Body of pancreas (tissue), 4 donors: ENCODE measurements around the gene RASL10A. TPM values are rescaled to one million over a fixed set of nuclear protein-coding genes. Genes with fewer than 3 reads are reported as not detected.
A peak's percentile ranks its signal among the peaks of the same experiment; 100 is the strongest.

Source experiments
- ATAC-seq: fragments of 150-250 bp; one replicate; pipeline ENCODE4 v1.9.1; 2016
- DNase-seq, 4 donors: peaks; one replicate each; pipeline ENCODE4 v3.0.0-alpha.2; 2019
- H3K27ac ChIP-seq, 4 donors: fragments of 200-600 bp; sonication (generic); 1 replicate in 3 of 4; 2 replicates in 1 of 4; pipeline versions ENCODE4 v1.5.1 to v1.6.1; 2016 to 2019; ENCODE audit warnings: mild to moderate bottlenecking in 1 of 4, mixed read lengths in 1 of 4, moderate library complexity in 1 of 4
- H3K27me3 ChIP-seq, 2 donors: fragments of 200-600 bp; sonication (generic); one replicate each; pipeline ENCODE4 v1.6.0; 2016; ENCODE audit warnings: mild to moderate bottlenecking in 1 of 2
- H3K36me3 ChIP-seq, 2 donors: fragments of 200-600 bp; sonication (generic); replicated peaks in 1 of 2; 2 replicates each; pipeline ENCODE4 v1.5.1; 2016; ENCODE audit warnings: low read depth in 2 of 2; ENCODE audit not compliant: insufficient read depth in 1 of 2
- H3K4me1 ChIP-seq: fragments of 200-600 bp; sonication (generic); one replicate; pipeline ENCODE4 v1.6.0; 2016
- H3K4me3 ChIP-seq, 2 donors: fragments of 200-600 bp; sonication (generic); 1 replicate in 1 of 2; 2 replicates in 1 of 2; pipeline ENCODE4 v1.5.1; 2016 to 2019
- H3K9me3 ChIP-seq, 3 donors: fragments of 200-600 bp; sonication (generic); 1 replicate in 2 of 3; 2 replicates in 1 of 3; pipeline ENCODE4 v1.5.1; 2016
- POLR2A ChIP-seq, 3 donors: fragments of 450-650 bp; IDR thresholded peaks; one replicate each; pipeline ENCODE4 v1.6.1; 2016; ENCODE audit warnings: antibody characterized with exemption in 3 of 3, mild to moderate bottlenecking in 2 of 3
- WGBS, 2 donors: methylation state at CpG; one replicate each; pipeline ENCODE4 v1.1.5; 2017; 5-methylcytosine and 5-hydroxymethylcytosine counted together
- intact Hi-C: fragments of 100-400 bp; cut with DNase I; formaldehyde crosslinking; loops from one replicate; pipeline ENCODE4 v1.15.1; 2023
- total RNA-seq, 2 donors: library from RNA; depleted of rRNA; stranded (reverse); fragments of >200 nt; gene quantifications; one replicate each; pipeline ENCODE4 v1.1.0, GENCODE V29; 2016
- TF ChIP-seq, protein P1 (sequence below), 7 experiments: fragments of 450-650 bp in 4 of 7; fragments of 200-600 bp in 3 of 7; sonication (generic) in 3 of 7; IDR thresholded peaks; one replicate each; pipeline ENCODE4 v1.5.1; 2016 to 2019; ENCODE audit warnings: antibody characterized with exemption in 7 of 7

Gene RASL10A
- total RNA-seq, 2 donors from 2014 or later: 0.78 TPM; not detected in 1

DNA sequence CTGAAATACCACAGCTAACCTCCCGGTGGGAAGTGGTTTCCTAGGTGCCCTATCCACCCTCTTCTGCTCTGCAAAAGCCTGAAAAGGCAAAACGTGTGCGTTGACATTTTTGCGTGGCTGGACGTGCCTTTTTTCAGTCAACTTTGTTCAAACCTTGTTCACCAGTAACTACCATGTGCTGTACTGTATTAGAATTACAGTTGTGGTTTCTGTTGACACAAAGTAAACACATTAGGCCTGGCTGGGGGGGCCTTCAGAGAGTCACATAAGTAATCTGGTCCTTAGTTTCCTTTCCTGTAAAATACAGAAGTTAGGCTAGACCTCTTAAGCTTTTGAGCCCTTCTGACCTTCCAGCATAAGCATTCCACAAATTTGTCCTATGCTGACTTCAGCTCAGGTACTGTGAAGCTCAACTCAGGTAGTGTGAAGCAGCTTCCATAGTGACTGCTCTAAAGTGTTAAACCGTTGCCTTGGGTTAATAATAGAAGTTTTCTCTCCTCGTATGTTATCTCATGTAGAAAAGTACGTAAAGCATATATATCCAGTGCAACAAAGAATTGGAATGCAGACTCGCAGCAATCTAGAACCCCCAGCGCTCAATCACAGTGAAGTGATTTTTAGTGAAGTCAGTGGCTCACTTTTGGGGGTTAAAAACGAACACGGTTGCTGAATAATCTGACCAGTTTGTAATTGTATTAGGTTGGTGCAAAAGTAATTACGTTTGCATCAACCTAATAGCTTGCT, 45.6 kb downstream of the RASL10A start:
- ATAC-seq: no peak
- WGBS, 2 donors: 2 to 3% methylated on average over 13 of the region's 13 CpGs
- peaks cover 0 to 3% of the 10 kb centered on the region in 2 donors for H3K36me3 ChIP-seq
- peak overlapping the region; percentile 74 to 79 for H3K4me3 ChIP-seq
- peak in 2 of 4 donors; percentile 38 to 49 for DNase-seq
- TF ChIP-seq, protein P1, sequence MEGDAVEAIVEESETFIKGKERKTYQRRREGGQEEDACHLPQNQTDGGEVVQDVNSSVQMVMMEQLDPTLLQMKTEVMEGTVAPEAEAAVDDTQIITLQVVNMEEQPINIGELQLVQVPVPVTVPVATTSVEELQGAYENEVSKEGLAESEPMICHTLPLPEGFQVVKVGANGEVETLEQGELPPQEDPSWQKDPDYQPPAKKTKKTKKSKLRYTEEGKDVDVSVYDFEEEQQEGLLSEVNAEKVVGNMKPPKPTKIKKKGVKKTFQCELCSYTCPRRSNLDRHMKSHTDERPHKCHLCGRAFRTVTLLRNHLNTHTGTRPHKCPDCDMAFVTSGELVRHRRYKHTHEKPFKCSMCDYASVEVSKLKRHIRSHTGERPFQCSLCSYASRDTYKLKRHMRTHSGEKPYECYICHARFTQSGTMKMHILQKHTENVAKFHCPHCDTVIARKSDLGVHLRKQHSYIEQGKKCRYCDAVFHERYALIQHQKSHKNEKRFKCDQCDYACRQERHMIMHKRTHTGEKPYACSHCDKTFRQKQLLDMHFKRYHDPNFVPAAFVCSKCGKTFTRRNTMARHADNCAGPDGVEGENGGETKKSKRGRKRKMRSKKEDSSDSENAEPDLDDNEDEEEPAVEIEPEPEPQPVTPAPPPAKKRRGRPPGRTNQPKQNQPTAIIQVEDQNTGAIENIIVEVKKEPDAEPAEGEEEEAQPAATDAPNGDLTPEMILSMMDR (IDR thresholded peaks at IDR 0.05): no peak
- no peak for TF ChIP-seq POLR2A (IDR thresholded peaks at IDR 0.05)
- no peaks in the 10 kb centered on the region for H3K27me3 ChIP-seq
- no peaks in the 10 kb centered on the region for H3K9me3 ChIP-seq
- H3K27ac ChIP-seq: peak overlapping the region; percentile 99 to 100 (median 100)
- intact Hi-C loops: no loop called here
- H3K4me1 ChIP-seq: peaks cover 60% of the 10 kb centered on the region

DNA sequence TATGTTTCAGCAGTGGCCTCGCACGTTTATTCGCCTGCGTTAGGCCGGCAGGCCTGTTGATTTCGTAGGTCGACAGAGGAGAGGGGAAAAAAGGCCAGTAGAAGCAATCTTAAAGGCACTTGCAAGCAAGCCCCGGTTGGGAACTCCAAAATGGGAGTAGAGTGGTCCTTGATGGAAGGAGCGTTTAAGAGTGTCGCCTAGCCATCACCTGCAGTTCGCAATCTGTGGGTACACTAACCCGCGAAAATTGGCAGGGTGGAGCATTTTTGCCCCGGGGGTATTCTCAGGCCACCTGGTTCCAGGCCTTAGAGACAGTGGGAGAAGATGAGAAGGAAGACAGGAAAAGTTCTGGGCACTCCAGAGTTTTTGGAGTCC, 46.3 kb downstream of the RASL10A start:
- intact Hi-C loops: no loop called here
- Histone ChIP-seq H3K4me1 (peaks cover 61% of the 10 kb centered on the region), H3K36me3 (peaks cover 0 to 3% of the 10 kb centered on the region in 2 donors), H3K4me3 (peak overlapping the region; percentile 74 to 79), H3K9me3 (no peaks in the 10 kb centered on the region), H3K27me3 (no peaks in the 10 kb centered on the region), H3K27ac (peak overlapping the region; percentile 99 to 100 (median 100))
- DNase-seq (peak in 1 of 4 donors; percentile 8), ATAC-seq (no peak)
- WGBS, 2 donors: 1 to 2% methylated on average over 14 of the region's 14 CpGs
- TF ChIP-seq, protein P1 (IDR thresholded peaks at IDR 0.05): no peak
- no peak for TF ChIP-seq POLR2A (IDR thresholded peaks at IDR 0.05)

DNA sequence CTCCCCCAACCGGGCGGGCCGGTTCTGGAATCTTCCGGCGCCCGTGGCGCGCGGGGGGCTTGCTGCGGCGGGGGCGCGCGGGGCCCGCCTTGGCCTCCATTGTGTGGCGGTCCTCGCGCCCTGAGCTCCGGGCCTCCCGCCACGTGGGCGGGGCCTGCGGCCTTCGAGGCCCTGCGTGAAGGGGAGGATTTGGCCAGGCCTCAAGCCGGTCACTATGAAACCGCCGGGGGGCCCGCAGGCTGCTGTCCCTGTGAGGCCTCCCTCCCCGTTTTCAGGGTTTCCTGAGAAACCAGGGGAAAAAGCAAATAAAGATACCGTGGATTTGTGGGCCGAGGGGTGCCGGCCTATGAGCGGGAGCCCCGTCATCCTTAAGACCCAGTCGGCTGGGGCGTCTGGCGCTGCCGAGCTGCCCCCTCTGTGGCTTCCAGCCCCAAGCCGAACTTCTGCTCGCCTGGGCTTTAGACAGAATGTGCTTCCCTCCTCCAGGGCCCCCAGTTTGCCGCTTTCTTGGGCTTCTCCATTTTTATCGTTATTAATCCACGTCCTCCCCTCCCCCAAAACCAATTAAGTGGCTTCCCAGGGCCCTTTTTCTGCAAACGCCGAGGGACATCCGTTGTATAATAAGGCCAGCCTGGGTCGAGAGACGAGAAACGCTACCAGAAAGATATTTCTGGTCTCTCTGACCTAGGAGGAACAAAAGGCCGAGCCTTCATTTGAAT, 46.8 kb downstream of the RASL10A start:
- ATAC-seq (peak; percentile 42), DNase-seq (peak; percentile 64 to 73 (median 66))

DNA sequence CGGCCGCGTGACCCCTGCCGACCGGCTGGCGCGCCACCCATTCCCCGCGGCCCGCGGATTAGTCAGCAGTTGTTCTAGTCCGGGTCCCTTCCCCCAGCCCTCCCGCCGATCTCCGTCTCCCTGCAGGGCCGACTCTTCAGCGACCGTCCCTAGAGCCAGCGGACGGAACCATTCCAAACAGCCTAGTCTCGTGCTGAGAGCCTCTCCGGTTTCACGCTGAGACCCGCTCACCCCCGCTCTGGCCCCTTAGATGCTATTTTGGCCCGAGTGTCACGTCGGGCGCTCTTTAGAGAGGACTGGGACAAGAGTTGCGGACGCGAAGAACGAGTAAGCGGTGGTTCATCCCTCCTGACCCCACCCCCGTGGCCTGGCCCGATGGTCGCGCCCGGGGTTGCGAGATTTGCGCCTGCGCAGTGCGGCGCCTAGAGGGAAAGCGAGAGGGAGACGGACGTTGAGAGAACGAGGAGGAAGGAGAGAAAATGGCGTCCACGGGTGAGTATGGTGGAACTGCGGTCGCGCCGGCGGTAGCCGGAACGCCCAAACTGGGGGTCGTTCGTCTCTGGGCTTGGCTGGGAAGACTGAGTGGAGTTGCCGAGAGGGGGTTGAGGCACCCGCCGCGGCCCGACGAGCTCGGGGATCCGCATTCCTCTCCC, 47.5 kb downstream of the RASL10A start, which contains the start of the genes EWSR1 and RHBDD3:
EWSR1 (plus strand) TSS at position 411 of the 653 bp plus-strand sequence; CDS start at position 480, 69 bp downstream.
RHBDD3 (minus strand) TSS at position 124 of the 653 bp plus-strand sequence. CDS start 2,355 bp downstream, outside the sequence.
- Histone ChIP-seq H3K4me3 (peak within 1 kb of the TSS; percentile 74 to 79), H3K4me1 (peaks cover 66% of the 10 kb centered on the region), H3K36me3 (peaks cover 0 to under 1% of the 10 kb centered on the region in 2 donors), H3K9me3 (no peaks in the 10 kb centered on the region), H3K27ac (peak within 1 kb of the TSS; percentile 99 to 100 (median 100)), H3K27me3 (no peaks in the 10 kb centered on the region)
- DNase-seq (peak; percentile 96 to 98 (median 97)), ATAC-seq (peak; percentile 90)
- WGBS, 2 donors: 1% methylated on average over 53 to 67 of the region's 67 CpGs
- intact Hi-C loops: no loop called here
- TF ChIP-seq, protein P1 (IDR thresholded peaks at IDR 0.05): peak in 1 of 7 experiments; percentile 8
- peak; percentile 86 to 96 (median 96) for TF ChIP-seq POLR2A (IDR thresholded peaks at IDR 0.05)

More for the DNA sequence above, 46.8 kb downstream of the RASL10A start:
- H3K4me1 ChIP-seq: peaks cover 66% of the 10 kb centered on the region
- peak overlapping the region; percentile 74 to 79 for H3K4me3 ChIP-seq
- H3K36me3 ChIP-seq: peaks cover 0 to 3% of the 10 kb centered on the region in 2 donors
- 0 to 1% methylated on average over 18 to 47 of the region's 51 CpGs for WGBS, 2 donors
- no peaks in the 10 kb centered on the region for H3K27me3 ChIP-seq
- intact Hi-C loops: no loop called here
- TF ChIP-seq, protein P1 (IDR thresholded peaks at IDR 0.05): no peak
- TF ChIP-seq POLR2A (IDR thresholded peaks at IDR 0.05): no peak
- peak overlapping the region; percentile 99 to 100 (median 100) for H3K27ac ChIP-seq
- no peaks in the 10 kb centered on the region for H3K9me3 ChIP-seq
